Activated CD8-positive, alpha-beta memory T cell treated with anti-CD3 and anti-CD28 coated beads for 36 hours (primary cell): ENCODE results near the gene POLR1B. TPM values are rescaled to one million over a fixed set of nuclear protein-coding genes. Genes with fewer than 3 reads are reported as not detected.
"Not testable (repeated sequence)": the region's sequence is repeated elsewhere in the genome, so short reads cannot be mapped to it uniquely, and the experiment has no call there.

Experiments
- CTCF ChIA-PET: fragments of 350-600 bp; sonication (Branson Sonifier 250); formaldehyde crosslinking; loops from one replicate; lab custom pipeline; 2021; ENCODE audit warnings: antibody characterized with exemption; lab: Charles Lee
- POLR2A ChIA-PET: fragments of 350-600 bp; sonication (Branson Sonifier 250); formaldehyde crosslinking; loops from one replicate; lab custom pipeline; 2021; ENCODE audit warnings: antibody characterized with exemption; lab: Charles Lee
- total RNA-seq, 2 experiments: library from RNA; stranded (reverse); gene quantifications; one replicate each; pipeline ENCODE4 v1.2.3, GENCODE V29; 2021

Gene POLR1B
- total RNA-seq, result 10 to 100 TPM; 75.8 to 82.3 TPM

DNA sequence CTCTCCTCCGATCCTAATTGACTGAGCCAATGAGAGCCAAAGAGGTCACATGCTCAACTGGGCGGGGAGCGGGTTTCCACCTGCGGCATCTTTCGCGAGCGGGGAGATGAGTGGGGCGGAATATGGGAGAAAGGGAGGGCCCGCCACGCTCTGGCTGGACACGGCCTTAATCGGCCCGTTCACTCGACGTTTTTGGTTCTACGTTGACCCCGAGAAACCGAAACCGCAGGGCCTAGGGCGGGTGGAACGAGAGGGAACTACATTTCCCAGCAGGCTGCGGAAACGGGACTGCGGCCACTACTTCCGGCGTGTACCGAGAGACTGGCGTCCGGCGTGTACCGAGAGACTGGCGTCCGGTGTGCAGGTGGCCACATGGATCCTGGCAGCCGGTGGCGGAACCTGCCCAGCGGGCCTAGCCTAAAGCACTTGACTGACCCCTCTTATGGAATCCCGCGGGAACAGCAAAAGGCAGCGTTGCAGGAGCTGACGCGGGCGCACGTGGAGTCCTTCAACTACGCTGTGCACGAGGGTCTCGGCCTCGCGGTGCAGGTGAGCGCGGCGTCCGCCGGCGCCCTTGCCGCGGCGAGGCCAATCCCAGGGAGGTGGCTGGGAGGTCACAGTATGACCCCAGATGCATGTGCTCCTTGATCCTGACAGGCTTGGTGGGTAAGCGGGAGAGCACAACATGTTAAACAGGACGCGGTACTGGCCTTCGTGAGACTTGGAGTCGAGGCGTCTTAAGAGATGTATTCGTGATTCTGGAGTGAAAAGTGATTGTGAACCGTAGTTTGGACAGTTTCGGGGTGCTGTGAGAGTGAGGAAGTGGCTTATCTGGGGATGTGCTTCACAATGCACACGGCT is at the start of gene POLR1B:
POLR1B (plus strand) TSS at position 343 of the 861 bp plus-strand sequence; CDS start at position 373, 30 bp downstream.
- ChIA-PET POLR2A (interaction anchor here (1.7 kb wide), 1 partner anchor 59 kb away, joined by 7 read pairs; no protein-coding TSS in a partner anchor), CTCF (interaction anchor here (1.1 to 1.9 kb wide), 2 partner anchors 41 to 62 kb away, joined by 5 to 7 read pairs; no protein-coding TSS in a partner anchor)

- POLR2A ChIA-PET, result no interaction called here
- CTCF ChIA-PET, result interaction anchor here (2.1 kb wide), 1 partner anchor 13 kb away, joined by 9 read pairs; no protein-coding TSS in a partner anchor
Observed at GRCh38 chr2:112493048-112493447, 49.2 kb upstream of the POLR1B start.

GRCh38 chr2:112493858-112494648 is 48.2 kb upstream of the POLR1B start:
- ChIA-PET POLR2A (no interaction called here), CTCF (interaction anchor here (2.1 kb wide), 1 partner anchor 14 kb away, joined by 9 read pairs; no protein-coding TSS in a partner anchor)

DNA sequence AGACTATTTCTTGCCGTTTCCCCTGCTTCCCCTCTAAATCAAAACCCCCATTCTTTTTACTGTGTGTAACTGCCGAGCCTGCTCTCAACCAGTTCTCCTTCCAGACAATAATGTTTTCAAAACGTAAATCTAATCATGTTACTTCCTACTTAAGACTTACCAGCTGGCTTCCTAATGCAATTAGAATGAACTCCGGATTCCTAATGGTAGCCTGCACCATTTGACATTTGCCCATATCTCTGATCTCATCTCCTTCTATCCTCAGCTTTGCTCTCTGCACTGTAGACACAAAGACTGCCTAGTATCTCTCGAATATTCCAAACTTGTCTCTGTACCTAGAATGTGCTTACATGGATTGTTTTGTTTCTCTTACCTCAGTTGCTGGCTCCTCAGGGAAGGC is 47.4 kb upstream of the POLR1B start:
- CTCF ChIA-PET, result interaction anchor here (1.2 kb wide), 1 partner anchor 14 kb away, joined by 3 read pairs; no protein-coding TSS in a partner anchor
- POLR2A ChIA-PET, result no interaction called here

DNA sequence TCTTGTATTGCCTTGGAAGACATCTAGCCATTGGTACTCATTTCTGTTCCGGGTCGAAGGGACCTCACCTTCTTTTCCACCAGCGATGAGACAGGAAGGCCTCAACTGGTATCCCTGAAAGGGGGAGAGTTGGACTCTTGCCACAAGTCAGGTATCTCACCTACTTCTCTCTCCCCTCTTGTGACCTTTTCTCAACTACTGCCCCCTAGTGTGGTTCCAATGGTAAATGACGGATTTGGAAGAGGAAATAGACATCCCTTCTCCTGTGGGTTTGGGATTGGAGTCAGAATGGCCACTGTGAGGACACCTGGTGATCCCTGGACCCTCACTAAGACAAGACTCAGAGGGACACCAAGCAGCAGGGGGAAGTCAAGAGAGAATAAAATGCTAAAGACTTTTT is 46.4 kb upstream of the POLR1B start:
- POLR2A ChIA-PET, result not testable (repeated sequence)
- CTCF ChIA-PET, result interaction anchor here (1.2 kb wide), 1 partner anchor 15 kb away, joined by 3 read pairs; no protein-coding TSS in a partner anchor

DNA sequence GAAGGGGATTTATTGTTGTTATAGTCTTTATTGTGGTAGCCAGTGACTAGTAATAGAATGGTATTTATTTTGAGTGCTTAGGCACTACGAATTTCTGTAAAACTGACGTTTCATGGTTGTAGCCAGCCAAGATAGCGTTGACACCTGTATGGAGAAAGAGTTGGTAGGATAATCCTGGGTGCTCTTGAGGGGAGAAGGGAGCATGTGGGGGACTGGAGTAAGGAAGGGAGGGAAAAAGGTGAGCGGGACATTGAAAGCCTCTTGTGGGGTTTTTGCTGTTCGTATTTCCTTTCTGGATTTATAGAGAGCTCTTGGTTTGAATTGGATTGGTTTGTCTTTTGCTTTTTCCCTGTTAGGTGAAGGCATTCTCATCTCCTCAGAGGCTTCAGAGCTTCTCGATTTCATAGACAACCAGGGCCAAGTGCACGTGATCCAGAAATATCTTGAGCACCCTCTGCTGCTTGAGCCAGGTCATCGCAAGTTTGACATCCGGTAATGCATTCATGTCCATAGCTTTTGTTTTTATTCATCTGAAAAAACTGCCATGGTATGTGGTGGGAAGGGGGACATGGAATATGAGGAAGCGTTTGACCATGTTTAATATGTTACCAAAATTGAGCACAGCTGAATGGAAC is 41.3 kb upstream of the POLR1B start:
- POLR2A ChIA-PET, result not testable (repeated sequence)
- CTCF ChIA-PET, result interaction anchor here (1.1 kb wide), 1 partner anchor 20 kb away, joined by 4 read pairs; no protein-coding TSS in a partner anchor

DNA sequence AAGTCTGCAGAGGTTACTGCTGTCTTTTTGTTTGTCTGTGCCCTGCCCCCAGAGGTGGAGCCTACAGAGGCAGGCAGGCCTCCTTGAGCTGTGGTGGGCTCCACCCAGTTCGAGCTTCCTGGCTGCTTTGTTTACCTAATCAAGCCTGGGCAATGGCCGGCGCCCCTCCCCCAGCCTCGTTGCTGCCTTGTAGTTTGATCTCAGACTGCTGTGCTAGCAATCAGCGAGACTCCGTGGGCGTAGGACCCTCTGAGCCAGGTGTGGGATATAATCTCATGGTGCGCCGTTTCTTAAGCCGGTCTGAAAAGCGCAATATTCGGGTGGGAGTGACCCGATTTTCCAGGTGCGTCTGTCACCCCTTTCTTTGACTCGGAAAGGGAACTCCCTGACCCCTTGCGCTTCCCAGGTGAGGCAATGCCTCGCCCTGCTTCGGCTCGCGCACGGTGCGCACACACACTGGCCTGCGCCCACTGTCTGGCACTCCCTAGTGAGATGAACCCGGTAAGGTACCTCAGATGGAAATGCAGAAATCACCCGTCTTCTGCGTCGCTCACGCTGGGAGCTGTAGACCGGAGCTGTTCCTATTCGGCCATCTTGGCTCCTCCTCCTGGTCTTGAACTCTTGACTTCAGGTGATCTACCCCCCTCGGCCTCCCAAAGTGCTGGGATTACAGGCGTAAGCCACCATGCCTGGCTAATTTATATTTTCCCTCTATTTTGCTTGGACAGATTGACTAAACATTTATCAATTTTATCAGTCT is 32.8 kb upstream of the POLR1B start:
- POLR2A ChIA-PET, CTCF ChIA-PET: not testable (repeated sequence)

DNA sequence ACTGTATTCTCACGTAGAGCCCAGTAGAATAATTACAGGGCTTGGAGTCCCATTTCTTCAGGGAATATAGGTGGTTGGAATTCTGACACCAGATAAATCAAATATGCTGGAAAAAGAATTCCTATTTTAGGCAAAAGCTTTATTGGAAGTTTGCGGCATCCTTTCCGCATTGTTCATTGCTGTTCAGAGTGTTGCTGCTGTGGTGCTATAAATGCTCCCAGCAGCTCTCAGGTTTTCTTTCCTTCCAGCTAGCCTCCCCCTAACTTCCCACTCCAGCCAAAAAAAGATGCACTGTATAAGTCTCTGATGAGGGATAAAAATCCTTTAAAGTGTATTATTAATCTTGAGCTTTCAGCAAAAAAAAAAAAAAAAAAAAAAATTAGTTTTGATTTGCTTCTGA is 25.5 kb upstream of the POLR1B start:
- CTCF ChIA-PET, result no interaction called here
- POLR2A ChIA-PET, result no interaction called here

GRCh38 chr2:112518807-112519206 is 23.5 kb upstream of the POLR1B start:
- ChIA-PET POLR2A (no interaction called here), CTCF (no interaction called here)

- POLR2A ChIA-PET, result no interaction called here
- CTCF ChIA-PET, result no interaction called here
Observed at GRCh38 chr2:112519506-112519905, 22.8 kb upstream of the POLR1B start.

DNA sequence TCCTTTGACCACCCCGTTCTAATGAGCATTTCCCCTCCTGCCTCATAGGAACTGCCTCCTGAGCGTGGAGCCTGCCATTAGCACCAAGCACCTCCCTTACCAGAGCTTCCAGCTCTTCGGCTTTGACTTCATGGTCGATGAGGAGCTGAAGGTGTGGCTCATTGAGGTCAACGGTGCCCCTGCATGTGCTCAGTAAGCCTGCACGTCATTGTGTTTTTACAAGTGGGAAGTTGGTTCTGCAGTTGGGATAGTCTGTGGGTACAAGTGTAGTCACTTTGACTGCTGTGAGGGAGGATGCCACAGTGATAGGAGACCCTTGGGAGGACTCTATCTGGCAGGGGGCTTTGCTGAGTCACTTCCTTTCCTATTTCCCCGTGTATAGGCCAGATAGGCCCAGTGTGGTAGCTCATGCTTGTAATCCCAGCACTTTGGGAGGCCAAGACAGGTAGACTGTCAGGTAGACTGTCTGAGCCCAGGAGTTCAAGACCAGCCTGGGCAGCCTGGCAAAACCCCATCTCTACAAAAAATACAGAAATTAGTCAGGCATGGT is 22.0 kb upstream of the POLR1B start:
- ChIA-PET CTCF (no interaction called here), POLR2A (no interaction called here)

DNA sequence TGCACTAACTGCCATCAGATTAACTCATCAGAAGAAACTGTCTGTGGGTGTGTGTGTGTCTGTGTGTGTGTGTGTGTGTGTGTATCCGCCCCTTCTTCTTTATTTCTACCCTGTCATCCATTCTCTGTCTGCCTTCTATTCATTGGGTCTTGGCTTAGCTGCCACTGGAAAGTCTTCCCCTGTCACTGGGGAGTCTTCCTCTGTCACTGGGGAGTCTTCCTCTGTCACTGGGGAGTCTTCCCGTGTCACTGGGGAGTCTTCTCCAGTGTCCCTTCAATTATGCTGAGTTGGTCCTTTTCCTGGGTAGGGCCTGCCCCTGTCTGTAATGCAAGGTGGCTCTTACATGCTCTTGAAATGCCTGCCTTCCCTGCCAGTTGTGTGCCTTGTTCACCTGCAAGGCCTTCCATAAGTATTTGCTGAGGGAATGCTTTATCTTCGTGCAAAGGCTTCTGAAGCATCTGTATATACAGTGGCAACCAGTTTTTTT is 18.9 kb upstream of the POLR1B start:
- POLR2A ChIA-PET, result no interaction called here
- CTCF ChIA-PET, result no interaction called here

GRCh38 chr2:112524276-112524675 is 18.0 kb upstream of the POLR1B start:
- POLR2A ChIA-PET, CTCF ChIA-PET: not testable (repeated sequence)

DNA sequence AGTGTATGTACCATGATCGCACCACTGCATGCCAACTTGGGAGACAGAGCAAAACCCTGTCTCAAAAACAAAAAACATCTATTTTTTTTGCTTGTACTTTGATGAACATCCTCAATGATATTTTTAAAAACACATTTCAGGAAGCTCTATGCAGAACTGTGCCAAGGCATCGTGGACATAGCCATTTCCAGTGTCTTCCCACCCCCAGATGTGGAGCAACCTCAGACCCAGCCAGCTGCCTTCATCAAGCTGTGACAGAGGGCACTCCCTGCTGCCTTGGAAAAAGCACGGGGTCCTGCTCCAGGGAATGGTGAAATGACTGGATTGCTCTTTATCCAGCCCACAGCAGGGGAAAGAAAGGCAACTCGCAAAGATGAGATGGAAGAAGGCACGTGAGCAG is 13.7 kb upstream of the POLR1B start:
- POLR2A ChIA-PET, result no interaction called here

GRCh38 chr2:112529757-112530156 is 12.5 kb upstream of the POLR1B start:
- POLR2A ChIA-PET, result no interaction called here
- CTCF ChIA-PET, result no interaction called here

More for the DNA sequence above, 13.7 kb upstream of the POLR1B start:
- CTCF ChIA-PET, result no interaction called here

DNA sequence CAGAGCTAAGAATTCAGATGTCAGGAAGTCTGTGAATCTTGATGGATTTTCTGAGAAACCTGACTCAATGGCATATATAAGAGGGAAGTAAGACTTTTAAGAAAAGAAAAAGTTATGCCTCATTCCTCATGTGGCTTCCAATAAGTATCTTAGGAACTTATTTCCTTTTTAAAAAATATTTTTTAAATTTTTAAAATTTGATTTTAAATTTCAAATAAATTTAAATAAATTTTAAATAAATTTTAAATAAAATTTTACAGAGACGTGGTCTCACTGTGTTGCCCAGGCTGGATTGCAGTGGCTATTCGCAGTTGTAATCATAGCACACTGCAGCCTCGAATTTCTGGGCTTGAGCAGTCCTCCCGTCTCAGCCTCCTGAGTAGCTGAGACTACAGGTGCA is 11.5 kb upstream of the POLR1B start:
- ChIA-PET CTCF (no interaction called here), POLR2A (no interaction called here)

DNA sequence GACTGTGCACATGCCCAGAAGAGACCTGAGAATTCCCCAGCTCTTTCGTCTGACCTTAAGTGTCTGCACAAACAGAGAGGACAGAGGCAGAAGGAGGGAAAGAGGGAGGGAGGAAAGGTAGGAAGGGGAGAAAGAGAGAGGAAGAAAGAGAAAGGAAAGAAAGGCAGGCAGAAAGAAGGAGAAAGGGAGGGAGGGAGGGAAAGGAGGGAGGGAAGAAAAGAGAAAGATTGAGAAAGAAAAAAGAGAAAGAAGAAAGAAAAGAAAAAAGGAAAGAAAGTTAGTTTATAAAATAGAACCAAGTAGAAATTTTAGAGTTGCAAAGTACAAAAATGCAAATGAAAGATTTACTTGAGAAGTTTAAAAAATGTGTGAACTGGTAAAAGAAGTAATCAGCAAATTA is 7.4 kb upstream of the POLR1B start:
- CTCF ChIA-PET, result interaction anchor here (1.4 kb wide), 1 partner anchor 53 kb away, joined by 3 read pairs; no protein-coding TSS in a partner anchor
- POLR2A ChIA-PET, result no interaction called here

GRCh38 chr2:112536665-112537064 is 5.6 kb upstream of the POLR1B start:
- POLR2A ChIA-PET, CTCF ChIA-PET: not testable (repeated sequence)
